ENCODE measurements around the gene SMAP1.

SMAP1 gene

GRCh38 chr6:70707893-70708292, 40.2 kb downstream of the SMAP1 start:
- no peak for DNase-seq (ENCODE audit: low read depth)
- TF ChIP-seq CTCF (IDR thresholded peaks at IDR 0.05; ENCODE audit: low read depth, low read length, missing control alignments): no peak
- no peak overlapping the region for H3K4me3 ChIP-seq (ENCODE audit: low read depth, low read length)
- in situ Hi-C loops (cut with HindIII; ENCODE audit: low sequenced_read_pairs): loop anchor here (5.0 kb wide), 1 partner anchor 174 kb away; no protein-coding TSS in a partner anchor

GRCh38 chr6:70708448-70708847, 40.8 kb downstream of the SMAP1 start:
- TF ChIP-seq CTCF (IDR thresholded peaks at IDR 0.05; ENCODE audit: low read depth, low read length, missing control alignments): no peak
- no peak for DNase-seq (ENCODE audit: low read depth)
- no peak overlapping the region for H3K4me3 ChIP-seq (ENCODE audit: low read depth, low read length)
- in situ Hi-C loops (cut with HindIII; ENCODE audit: low sequenced_read_pairs): loop anchor here (5.0 kb wide), 1 partner anchor 174 kb away; no protein-coding TSS in a partner anchor

- in situ Hi-C loops (cut with HindIII; ENCODE audit: low sequenced_read_pairs): loop anchor here (5.0 kb wide), 1 partner anchor 172 kb away; no protein-coding TSS in a partner anchor
- no peak overlapping the region for H3K4me3 ChIP-seq (ENCODE audit: low read depth, low read length)
- TF ChIP-seq CTCF (IDR thresholded peaks at IDR 0.05; ENCODE audit: low read depth, low read length, missing control alignments): no peak
- DNase-seq (ENCODE audit: low read depth): peak; percentile 40
Measured at GRCh38 chr6:70709826-70710225, 42.1 kb downstream of the SMAP1 start.

- no peak for TF ChIP-seq CTCF (IDR thresholded peaks at IDR 0.05; ENCODE audit: low read depth, low read length, missing control alignments)
- no peak overlapping the region for H3K4me3 ChIP-seq (ENCODE audit: low read depth, low read length)
- DNase-seq (ENCODE audit: low read depth): no peak
- in situ Hi-C loops (cut with HindIII; ENCODE audit: low sequenced_read_pairs): no loop called here
Measured at GRCh38 chr6:70714716-70715257, 47.1 kb downstream of the SMAP1 start.

GRCh38 chr6:70717038-70717801, 49.5 kb downstream of the SMAP1 start:
- no peak for TF ChIP-seq CTCF (IDR thresholded peaks at IDR 0.05; ENCODE audit: low read depth, low read length, missing control alignments)
- H3K4me3 ChIP-seq (ENCODE audit: low read depth, low read length): no peak overlapping the region
- in situ Hi-C loops (cut with HindIII; ENCODE audit: low sequenced_read_pairs): no loop called here
- no peak for DNase-seq (ENCODE audit: low read depth)

- H3K4me3 ChIP-seq (ENCODE audit: low read depth, low read length): no peak overlapping the region
- DNase-seq (ENCODE audit: low read depth): no peak
- TF ChIP-seq CTCF (IDR thresholded peaks at IDR 0.05; ENCODE audit: low read depth, low read length, missing control alignments): no peak
- in situ Hi-C loops (cut with HindIII; ENCODE audit: low sequenced_read_pairs): no loop called here
Measured at GRCh38 chr6:70724524-70724923, 56.8 kb downstream of the SMAP1 start.
